B cell (primary cell): ENCODE measurements around the gene PPP1R9A. TPM values are rescaled to one million over a fixed set of nuclear protein-coding genes. Genes with fewer than 3 reads are reported as not detected.

Source experiments
- ATAC-seq: fragments of 200-7000 bp; cut with Tn5 transposase; one replicate; pipeline ENCODE4 v1.10.0; 2021; ENCODE audit warnings: low read depth, mild to moderate bottlenecking, moderate number of reproducible peaks, moderate library complexity
- CTCF ChIA-PET: fragments of 350-600 bp; sonication (Branson Sonifier 250); formaldehyde crosslinking; loops from one replicate; lab custom pipeline; 2021; ENCODE audit warnings: antibody characterized with exemption, inconsistent platforms; lab: Charles Lee
- POLR2A ChIA-PET: fragments of 350-600 bp; sonication (Branson Sonifier 250); formaldehyde crosslinking; loops from one replicate; lab custom pipeline; 2021; ENCODE audit warnings: antibody characterized with exemption; lab: Charles Lee
- DNase-seq: peaks from one replicate; pipeline ENCODE4 v3.0.0; 2013
- H2AFZ ChIP-seq: 2 replicates; pipeline ENCODE4 v1.6.1; 2012; ENCODE audit warnings: mild to moderate bottlenecking, low read depth, low read length; ENCODE audit not compliant: insufficient read depth, poor library complexity, severe bottlenecking
- H3K27ac ChIP-seq, 2 donors: 1 replicate in 1 of 2; 2 replicates in 1 of 2; pipeline ENCODE4 v1.5.1; 2012 to 2013; ENCODE audit warnings: low read length in 2 of 2, mild to moderate bottlenecking in 2 of 2, moderate library complexity in 1 of 2
- H3K27me3 ChIP-seq, 4 experiments: fragments of 200-600 bp in 1 of 4; sonication (generic) in 1 of 4; replicated peaks in 1 of 4; 1 replicate in 2 of 4; 2 replicates in 2 of 4; pipeline versions ENCODE4 v1.6.1 to v1.7.0; 2013 to 2016; ENCODE audit warnings: low read length in 3 of 4, mild to moderate bottlenecking in 2 of 4, mixed read lengths in 1 of 4, moderate library complexity in 1 of 4; ENCODE audit not compliant: insufficient read depth in 4 of 4, control insufficient read depth in 3 of 4; ENCODE audit errors: control extremely low read depth in 1 of 4
- H3K36me3 ChIP-seq, 2 experiments: replicated peaks in 1 of 2; 1 replicate in 1 of 2; 2 replicates in 1 of 2; pipeline versions ENCODE4 v1.6.1 to v1.7.1; 2013; ENCODE audit warnings: low read length in 1 of 2; ENCODE audit not compliant: insufficient read depth in 2 of 2, control insufficient read depth in 1 of 2; ENCODE audit errors: control extremely low read depth in 1 of 2, extremely low read depth in 1 of 2
- H3K4me1 ChIP-seq, 2 donors: fragments of 200-600 bp in 1 of 2; sonication (generic) in 1 of 2; 1 replicate in 1 of 2; 2 replicates in 1 of 2; pipeline versions ENCODE4 v1.5.1 to v1.6.1; 2013 to 2017; ENCODE audit warnings: low read length in 2 of 2; ENCODE audit not compliant: control insufficient read depth in 2 of 2, insufficient read depth in 2 of 2
- H3K4me2 ChIP-seq: replicated peaks from 2 replicates; pipeline ENCODE3; 2012; ENCODE audit warnings: mild to moderate bottlenecking, low read depth, low read length; ENCODE audit not compliant: poor library complexity, severe bottlenecking
- H3K4me3 ChIP-seq, 5 experiments: fragments of 200-600 bp in 1 of 5; sonication (generic) in 1 of 5; 1 replicate in 3 of 5; 2 replicates in 2 of 5; pipeline versions ENCODE4 v1.5.1 to v1.7.0; 2011 to 2016; ENCODE audit warnings: low read length in 4 of 5, mild to moderate bottlenecking in 4 of 5, low read depth in 2 of 5, control low read depth in 1 of 5, moderate library complexity in 1 of 5; ENCODE audit not compliant: insufficient read depth in 1 of 5; ENCODE audit errors: control extremely low read depth in 1 of 5, extremely low read depth in 1 of 5
- H3K79me2 ChIP-seq: fragments of 200-600 bp; sonication (generic); one replicate; pipeline ENCODE4 v1.6.0; 2016; ENCODE audit warnings: low read length; ENCODE audit not compliant: control insufficient read depth, insufficient read depth
- H3K9ac ChIP-seq: fragments of 200-600 bp; sonication (generic); 2 replicates; pipeline ENCODE4 v1.6.1; 2017; ENCODE audit warnings: mild to moderate bottlenecking, low read length, moderate library complexity
- H3K9me3 ChIP-seq, 3 donors: one replicate each; pipeline versions ENCODE4 v1.6.1 to v1.7.1; 2013; ENCODE audit warnings: low read length in 2 of 3; ENCODE audit not compliant: control insufficient read depth in 2 of 3, insufficient read depth in 1 of 3; ENCODE audit errors: control extremely low read depth in 1 of 3
- H4K20me1 ChIP-seq: 2 replicates; pipeline ENCODE4 v1.6.0; 2012; ENCODE audit warnings: mild to moderate bottlenecking, low read length; ENCODE audit not compliant: insufficient read depth, control insufficient read depth, poor library complexity, severe bottlenecking
- H3K27ac Mint-ChIP-seq: one replicate; pipeline ENCODE4 v1.8.0; 2021; ENCODE audit warnings: mixed read lengths
- H3K27me3 Mint-ChIP-seq: one replicate; pipeline ENCODE4 v1.8.0; 2021; ENCODE audit warnings: mixed read lengths
- H3K4me1 Mint-ChIP-seq: one replicate; pipeline ENCODE4 v1.8.0; 2021; ENCODE audit warnings: mixed read lengths
- H3K4me3 Mint-ChIP-seq: one replicate; pipeline ENCODE4 v1.8.0; 2021; ENCODE audit warnings: mixed read lengths
- H3K9me3 Mint-ChIP-seq: one replicate; pipeline ENCODE4 v1.8.0; 2022; ENCODE audit warnings: mixed read lengths; ENCODE audit not compliant: insufficient read depth
- EZH2 ChIP-seq: IDR thresholded peaks from 2 replicates; pipeline ENCODE4 v1.6.1; 2012; ENCODE audit warnings: borderline replicate concordance, low read depth, mild to moderate bottlenecking, moderate library complexity, low read length; ENCODE audit not compliant: insufficient read depth, poor library complexity, severe bottlenecking
- WGBS: methylation state at CpG from one replicate; pipeline ENCODE4 v1.1.5; 2013; ENCODE audit warnings: missing lambda C conversion rate; ENCODE audit not compliant: insufficient coverage; 5-methylcytosine and 5-hydroxymethylcytosine counted together
- intact Hi-C: fragments of 100-400 bp; cut with micrococcal nuclease; formaldehyde crosslinking; loops from one replicate; pipeline ENCODE4 v1.10.0; 2022
- polyA plus RNA-seq: library from polyadenylated mRNA; depleted of rRNA; stranded (reverse); fragments of >200 nt; gene quantifications from 2 replicates; pipeline ENCODE4 v1.2.3, GENCODE V29; 2012
- total RNA-seq, 2 donors: library from RNA; stranded (reverse); fragments of 120-200 nt in 1 of 2; gene quantifications; 1 replicate in 1 of 2; 2 replicates in 1 of 2; pipeline versions ENCODE4 v1.2.3 to v1.2.4, GENCODE V29; 2013 to 2022
- TF ChIP-seq, protein P1 (sequence below): fragments of 200-600 bp; IDR thresholded peaks from one replicate; pipeline ENCODE4 v1.8.0; 2022; ENCODE audit warnings: antibody characterized with exemption, mild to moderate bottlenecking

The PPP1R9A gene
- total and polyA plus RNA-seq, 2 donors (not counting 1 experiment from before 2014, with no cell fraction given): 1.1 to 4.8 TPM

DNA sequence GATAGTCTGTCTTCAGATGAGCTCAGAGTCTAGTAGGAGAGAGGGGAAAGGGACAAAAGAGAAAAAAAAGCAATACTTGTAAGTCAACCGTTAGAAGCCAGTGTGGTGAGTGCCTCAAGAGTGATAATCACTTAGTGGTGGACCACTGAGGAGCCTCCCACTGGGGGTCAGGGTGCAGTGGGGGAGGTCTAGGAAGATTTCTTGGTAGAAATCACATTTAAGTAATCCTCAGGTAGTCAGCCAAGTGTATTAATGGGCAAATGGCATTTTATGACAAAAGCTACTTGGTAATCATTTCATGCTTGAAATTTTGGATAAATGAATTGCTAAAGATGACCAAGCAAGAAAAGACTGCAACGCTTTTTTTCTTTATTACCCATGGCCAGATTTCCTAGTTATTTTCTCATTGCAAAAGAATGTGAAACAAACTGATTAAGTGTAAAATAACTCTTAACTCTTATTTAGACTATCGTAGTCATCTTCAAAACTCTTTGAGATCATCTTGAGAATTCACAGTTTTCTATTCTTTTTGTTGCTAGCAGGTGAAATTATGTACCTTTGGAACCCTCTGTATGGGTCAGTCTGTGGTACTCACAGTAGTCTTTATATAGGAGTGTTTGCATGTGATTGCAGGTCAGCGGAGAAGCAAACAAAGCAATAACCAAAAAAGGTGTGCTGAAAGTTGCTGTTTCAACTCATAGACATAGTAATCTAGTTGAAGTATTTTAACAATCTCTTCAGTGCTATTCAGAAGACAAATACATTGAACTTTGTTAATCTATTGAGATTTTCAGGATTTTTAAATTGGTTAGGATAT, 63.9 kb downstream of the PPP1R9A start:
- DNase-seq (no peak), ATAC-seq (no peak)
- CTCF ChIA-PET: no interaction called here
- Histone ChIP-seq H3K4me1 (no peaks in the 10 kb centered on the region), H3K27ac (no peak overlapping the region), H3K4me3 (no peak overlapping the region), H3K9me3 (no peaks in the 10 kb centered on the region), H3K4me2 (no peak overlapping the region), H3K27me3 (no peaks in the 10 kb centered on the region), H4K20me1 (no peaks in the 10 kb centered on the region), H3K9ac (no peak overlapping the region), H2AFZ (no peak overlapping the region), H3K36me3 (no peaks in the 10 kb centered on the region), H3K79me2 (no peaks in the 10 kb centered on the region)
- 88% methylated on average over 1 of the region's 4 CpGs for WGBS
- no peak overlapping the region for H3K27ac Mint-ChIP-seq
- no peaks in the 10 kb centered on the region for H3K27me3 Mint-ChIP-seq
- TF ChIP-seq EZH2: no peak
- TF ChIP-seq, protein P1, sequence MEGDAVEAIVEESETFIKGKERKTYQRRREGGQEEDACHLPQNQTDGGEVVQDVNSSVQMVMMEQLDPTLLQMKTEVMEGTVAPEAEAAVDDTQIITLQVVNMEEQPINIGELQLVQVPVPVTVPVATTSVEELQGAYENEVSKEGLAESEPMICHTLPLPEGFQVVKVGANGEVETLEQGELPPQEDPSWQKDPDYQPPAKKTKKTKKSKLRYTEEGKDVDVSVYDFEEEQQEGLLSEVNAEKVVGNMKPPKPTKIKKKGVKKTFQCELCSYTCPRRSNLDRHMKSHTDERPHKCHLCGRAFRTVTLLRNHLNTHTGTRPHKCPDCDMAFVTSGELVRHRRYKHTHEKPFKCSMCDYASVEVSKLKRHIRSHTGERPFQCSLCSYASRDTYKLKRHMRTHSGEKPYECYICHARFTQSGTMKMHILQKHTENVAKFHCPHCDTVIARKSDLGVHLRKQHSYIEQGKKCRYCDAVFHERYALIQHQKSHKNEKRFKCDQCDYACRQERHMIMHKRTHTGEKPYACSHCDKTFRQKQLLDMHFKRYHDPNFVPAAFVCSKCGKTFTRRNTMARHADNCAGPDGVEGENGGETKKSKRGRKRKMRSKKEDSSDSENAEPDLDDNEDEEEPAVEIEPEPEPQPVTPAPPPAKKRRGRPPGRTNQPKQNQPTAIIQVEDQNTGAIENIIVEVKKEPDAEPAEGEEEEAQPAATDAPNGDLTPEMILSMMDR: no peak
- H3K9me3 Mint-ChIP-seq: peaks cover under 1% of the 10 kb centered on the region
- intact Hi-C loops: no loop called here
- POLR2A ChIA-PET: no interaction called here
- no peaks in the 10 kb centered on the region for H3K4me1 Mint-ChIP-seq
- no peak overlapping the region for H3K4me3 Mint-ChIP-seq

GRCh38 chr7:94972296-94972695, 64.9 kb downstream of the PPP1R9A start:
- Histone ChIP-seq H2AFZ (no peak overlapping the region), H3K27me3 (no peaks in the 10 kb centered on the region), H3K9ac (no peak overlapping the region), H3K4me3 (no peak overlapping the region), H3K4me1 (no peaks in the 10 kb centered on the region), H3K4me2 (no peak overlapping the region), H3K36me3 (no peaks in the 10 kb centered on the region), H3K27ac (no peak overlapping the region), H4K20me1 (no peaks in the 10 kb centered on the region), H3K79me2 (no peaks in the 10 kb centered on the region), H3K9me3 (no peaks in the 10 kb centered on the region)
- ChIA-PET CTCF (no interaction called here), POLR2A (no interaction called here)
- H3K27me3 Mint-ChIP-seq: no peaks in the 10 kb centered on the region
- DNase-seq (no peak), ATAC-seq (no peak)
- no peak overlapping the region for H3K27ac Mint-ChIP-seq
- no peaks in the 10 kb centered on the region for H3K9me3 Mint-ChIP-seq
- intact Hi-C loops: no loop called here
- H3K4me1 Mint-ChIP-seq: no peaks in the 10 kb centered on the region
- TF ChIP-seq EZH2: no peak
- TF ChIP-seq, protein P1: no peak
- WGBS: 100% methylated on average over 1 of the region's 2 CpGs
- H3K4me3 Mint-ChIP-seq: no peak overlapping the region
